ENCODE results near the gene DNPEP.

The DNPEP gene

DNA sequence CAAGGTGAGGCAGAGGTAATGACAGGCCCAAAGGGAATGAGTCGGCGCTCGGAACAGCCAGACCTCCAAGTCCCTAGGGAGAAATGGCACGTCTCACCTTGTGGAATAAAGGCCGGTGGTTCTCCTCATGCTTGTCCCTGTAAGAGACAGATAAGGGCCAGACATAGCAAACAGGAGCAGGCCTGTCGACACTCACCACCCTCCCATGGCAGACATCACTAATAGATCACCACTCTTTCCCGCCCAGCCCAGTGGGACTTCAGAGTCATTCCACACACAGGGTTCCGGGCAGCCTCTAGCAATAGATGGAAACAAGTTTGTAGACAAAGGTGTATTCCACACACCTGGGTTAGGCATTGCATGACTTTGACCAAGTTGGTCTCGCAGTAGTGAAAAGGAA lies 6.3 kb downstream of the DNPEP start:
- H2AFZ ChIP-seq (ENCODE audit: low read depth, low read length, severe bottlenecking) = no peak overlapping the region
- H3K9ac ChIP-seq (ENCODE audit: low read length) = no peak overlapping the region
- TF ChIP-seq EZH2phosphoT487 (conservative IDR thresholded peaks at IDR 0.05; ENCODE audit: low read length) = no peak
- TF ChIP-seq, protein P1, sequence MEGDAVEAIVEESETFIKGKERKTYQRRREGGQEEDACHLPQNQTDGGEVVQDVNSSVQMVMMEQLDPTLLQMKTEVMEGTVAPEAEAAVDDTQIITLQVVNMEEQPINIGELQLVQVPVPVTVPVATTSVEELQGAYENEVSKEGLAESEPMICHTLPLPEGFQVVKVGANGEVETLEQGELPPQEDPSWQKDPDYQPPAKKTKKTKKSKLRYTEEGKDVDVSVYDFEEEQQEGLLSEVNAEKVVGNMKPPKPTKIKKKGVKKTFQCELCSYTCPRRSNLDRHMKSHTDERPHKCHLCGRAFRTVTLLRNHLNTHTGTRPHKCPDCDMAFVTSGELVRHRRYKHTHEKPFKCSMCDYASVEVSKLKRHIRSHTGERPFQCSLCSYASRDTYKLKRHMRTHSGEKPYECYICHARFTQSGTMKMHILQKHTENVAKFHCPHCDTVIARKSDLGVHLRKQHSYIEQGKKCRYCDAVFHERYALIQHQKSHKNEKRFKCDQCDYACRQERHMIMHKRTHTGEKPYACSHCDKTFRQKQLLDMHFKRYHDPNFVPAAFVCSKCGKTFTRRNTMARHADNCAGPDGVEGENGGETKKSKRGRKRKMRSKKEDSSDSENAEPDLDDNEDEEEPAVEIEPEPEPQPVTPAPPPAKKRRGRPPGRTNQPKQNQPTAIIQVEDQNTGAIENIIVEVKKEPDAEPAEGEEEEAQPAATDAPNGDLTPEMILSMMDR (IDR thresholded peaks at IDR 0.05; ENCODE audit: insufficient read depth, low read length, poor library complexity, severe bottlenecking) = no peak
- no peaks in the 10 kb centered on the region for H3K9me3 ChIP-seq (ENCODE audit: insufficient read depth, low read length)
- H3K36me3 ChIP-seq (ENCODE audit: low read length) = no peaks in the 10 kb centered on the region
- no peaks in the 10 kb centered on the region for H3K79me2 ChIP-seq (ENCODE audit: insufficient read depth, low read length)
- H3K4me2 ChIP-seq (ENCODE audit: low read depth, low read length, poor library complexity, severe bottlenecking) = no peak overlapping the region
- H3K27ac ChIP-seq (ENCODE audit: low read depth, low read length) = no peak overlapping the region
- H3K27me3 ChIP-seq (ENCODE audit: low read length) = no peaks in the 10 kb centered on the region
- no peaks in the 10 kb centered on the region for H3K9me2 ChIP-seq (replicated peaks; ENCODE audit: insufficient read depth, low read length)
- no peaks in the 10 kb centered on the region for H3F3A ChIP-seq (ENCODE audit: insufficient read depth)
- H3K4me3 ChIP-seq (ENCODE audit: insufficient read depth, low read length, poor library complexity, severe bottlenecking) = no peak overlapping the region
- no peaks in the 10 kb centered on the region for H4K20me1 ChIP-seq (ENCODE audit: low read depth, low read length)

DNA sequence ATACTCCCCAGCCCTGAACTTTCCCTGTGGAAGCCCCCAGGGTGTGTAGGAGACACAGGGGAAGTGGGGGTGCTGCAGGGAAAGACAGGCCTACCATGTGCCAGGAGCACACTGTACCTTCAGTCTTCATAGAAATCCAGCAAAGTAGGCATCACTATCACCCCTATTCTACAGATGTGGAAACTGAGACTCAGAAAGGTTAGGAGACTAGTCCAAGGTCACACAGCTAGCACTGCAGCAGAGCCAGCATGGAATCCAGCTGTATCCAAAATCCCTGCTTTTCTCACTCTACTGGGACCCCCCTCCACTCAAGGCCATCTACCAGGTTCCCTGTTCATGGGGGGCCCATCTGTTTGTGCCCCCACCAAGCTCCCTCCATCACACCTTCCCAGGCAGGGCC lies 6.8 kb downstream of the DNPEP start:
- Histone ChIP-seq H3K9ac (ENCODE audit: low read length) (no peak overlapping the region), H3K4me3 (ENCODE audit: insufficient read depth, low read length, poor library complexity, severe bottlenecking) (no peak overlapping the region), H3K36me3 (ENCODE audit: low read length) (no peaks in the 10 kb centered on the region), H3F3A (ENCODE audit: insufficient read depth) (no peaks in the 10 kb centered on the region), H2AFZ (ENCODE audit: low read depth, low read length, severe bottlenecking) (no peak overlapping the region), H3K27me3 (ENCODE audit: low read length) (no peaks in the 10 kb centered on the region), H3K79me2 (ENCODE audit: insufficient read depth, low read length) (no peaks in the 10 kb centered on the region), H3K4me2 (ENCODE audit: low read depth, low read length, poor library complexity, severe bottlenecking) (no peak overlapping the region), H3K9me3 (ENCODE audit: insufficient read depth, low read length) (no peaks in the 10 kb centered on the region), H4K20me1 (ENCODE audit: low read depth, low read length) (no peaks in the 10 kb centered on the region), H3K27ac (ENCODE audit: low read depth, low read length) (no peak overlapping the region), H3K9me2 (replicated peaks; ENCODE audit: insufficient read depth, low read length) (no peaks in the 10 kb centered on the region)
- TF ChIP-seq EZH2phosphoT487 (conservative IDR thresholded peaks at IDR 0.05; ENCODE audit: low read length) = no peak
- TF ChIP-seq, protein P1 (IDR thresholded peaks at IDR 0.05; ENCODE audit: insufficient read depth, low read length, poor library complexity, severe bottlenecking) = no peak

DNA sequence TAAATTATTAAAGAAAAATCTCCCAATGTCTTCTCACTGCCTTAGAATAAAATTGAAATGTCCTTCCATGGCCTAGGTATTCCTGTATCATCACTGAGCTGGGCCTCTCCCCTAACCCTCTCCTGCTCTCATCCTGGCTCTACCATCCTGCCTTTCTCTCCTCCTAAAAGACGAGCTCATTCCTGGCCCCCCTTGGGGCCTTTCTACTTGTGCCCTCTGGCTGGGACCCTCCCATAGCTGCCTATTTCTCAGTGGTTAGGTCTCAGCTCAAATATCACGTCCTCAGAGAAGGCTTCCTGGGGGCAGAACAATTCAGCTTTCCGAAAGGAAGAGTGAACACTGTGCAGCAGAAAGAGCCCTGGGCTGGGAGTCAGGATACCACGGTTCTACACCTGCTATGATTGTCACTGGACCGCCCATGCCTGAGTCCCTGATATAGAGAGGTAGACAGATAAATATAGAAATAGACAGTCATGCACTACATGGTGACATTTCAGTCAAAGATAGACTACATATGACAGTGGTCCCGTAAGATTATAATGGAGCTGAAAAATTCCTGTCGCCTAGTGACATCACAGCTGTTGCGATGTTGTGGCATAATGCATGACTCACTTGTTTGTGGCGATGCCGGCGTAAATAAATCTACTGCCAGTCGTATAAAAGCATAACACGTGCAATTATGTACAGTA lies 9.4 kb downstream of the DNPEP start:
- H3K27me3 ChIP-seq (ENCODE audit: low read length) = no peaks in the 10 kb centered on the region
- no peak overlapping the region for H3K4me2 ChIP-seq (ENCODE audit: low read depth, low read length, poor library complexity, severe bottlenecking)
- no peak overlapping the region for H3K27ac ChIP-seq (ENCODE audit: low read depth, low read length)
- H3K9me3 ChIP-seq (ENCODE audit: insufficient read depth, low read length) = no peaks in the 10 kb centered on the region
- H3F3A ChIP-seq (ENCODE audit: insufficient read depth) = no peaks in the 10 kb centered on the region
- no peaks in the 10 kb centered on the region for H3K79me2 ChIP-seq (ENCODE audit: insufficient read depth, low read length)
- H4K20me1 ChIP-seq (ENCODE audit: low read depth, low read length) = no peaks in the 10 kb centered on the region
- TF ChIP-seq, protein P1 (IDR thresholded peaks at IDR 0.05; ENCODE audit: insufficient read depth, low read length, poor library complexity, severe bottlenecking) = no peak
- TF ChIP-seq EZH2phosphoT487 (conservative IDR thresholded peaks at IDR 0.05; ENCODE audit: low read length) = no peak
- H3K4me3 ChIP-seq (ENCODE audit: insufficient read depth, low read length, poor library complexity, severe bottlenecking) = no peak overlapping the region
- H3K9me2 ChIP-seq (replicated peaks; ENCODE audit: insufficient read depth, low read length) = no peaks in the 10 kb centered on the region
- H3K9ac ChIP-seq (ENCODE audit: low read length) = no peak overlapping the region
- no peaks in the 10 kb centered on the region for H3K36me3 ChIP-seq (ENCODE audit: low read length)
- H2AFZ ChIP-seq (ENCODE audit: low read depth, low read length, severe bottlenecking) = no peak overlapping the region
